Measurements from ENCODE around the gene TMBIM1. TPM values are rescaled to one million over a fixed set of nuclear protein-coding genes. Genes with fewer than 3 reads are reported as not detected.

The TMBIM1 gene
- total and polyA plus RNA-seq, 9 of the 15 experiments (the other 6 are each of a cell fraction or from before 2014, with no cell fraction given): 14.2 to 105 (median 47.0) TPM

- TF ChIP-seq, protein P1, sequence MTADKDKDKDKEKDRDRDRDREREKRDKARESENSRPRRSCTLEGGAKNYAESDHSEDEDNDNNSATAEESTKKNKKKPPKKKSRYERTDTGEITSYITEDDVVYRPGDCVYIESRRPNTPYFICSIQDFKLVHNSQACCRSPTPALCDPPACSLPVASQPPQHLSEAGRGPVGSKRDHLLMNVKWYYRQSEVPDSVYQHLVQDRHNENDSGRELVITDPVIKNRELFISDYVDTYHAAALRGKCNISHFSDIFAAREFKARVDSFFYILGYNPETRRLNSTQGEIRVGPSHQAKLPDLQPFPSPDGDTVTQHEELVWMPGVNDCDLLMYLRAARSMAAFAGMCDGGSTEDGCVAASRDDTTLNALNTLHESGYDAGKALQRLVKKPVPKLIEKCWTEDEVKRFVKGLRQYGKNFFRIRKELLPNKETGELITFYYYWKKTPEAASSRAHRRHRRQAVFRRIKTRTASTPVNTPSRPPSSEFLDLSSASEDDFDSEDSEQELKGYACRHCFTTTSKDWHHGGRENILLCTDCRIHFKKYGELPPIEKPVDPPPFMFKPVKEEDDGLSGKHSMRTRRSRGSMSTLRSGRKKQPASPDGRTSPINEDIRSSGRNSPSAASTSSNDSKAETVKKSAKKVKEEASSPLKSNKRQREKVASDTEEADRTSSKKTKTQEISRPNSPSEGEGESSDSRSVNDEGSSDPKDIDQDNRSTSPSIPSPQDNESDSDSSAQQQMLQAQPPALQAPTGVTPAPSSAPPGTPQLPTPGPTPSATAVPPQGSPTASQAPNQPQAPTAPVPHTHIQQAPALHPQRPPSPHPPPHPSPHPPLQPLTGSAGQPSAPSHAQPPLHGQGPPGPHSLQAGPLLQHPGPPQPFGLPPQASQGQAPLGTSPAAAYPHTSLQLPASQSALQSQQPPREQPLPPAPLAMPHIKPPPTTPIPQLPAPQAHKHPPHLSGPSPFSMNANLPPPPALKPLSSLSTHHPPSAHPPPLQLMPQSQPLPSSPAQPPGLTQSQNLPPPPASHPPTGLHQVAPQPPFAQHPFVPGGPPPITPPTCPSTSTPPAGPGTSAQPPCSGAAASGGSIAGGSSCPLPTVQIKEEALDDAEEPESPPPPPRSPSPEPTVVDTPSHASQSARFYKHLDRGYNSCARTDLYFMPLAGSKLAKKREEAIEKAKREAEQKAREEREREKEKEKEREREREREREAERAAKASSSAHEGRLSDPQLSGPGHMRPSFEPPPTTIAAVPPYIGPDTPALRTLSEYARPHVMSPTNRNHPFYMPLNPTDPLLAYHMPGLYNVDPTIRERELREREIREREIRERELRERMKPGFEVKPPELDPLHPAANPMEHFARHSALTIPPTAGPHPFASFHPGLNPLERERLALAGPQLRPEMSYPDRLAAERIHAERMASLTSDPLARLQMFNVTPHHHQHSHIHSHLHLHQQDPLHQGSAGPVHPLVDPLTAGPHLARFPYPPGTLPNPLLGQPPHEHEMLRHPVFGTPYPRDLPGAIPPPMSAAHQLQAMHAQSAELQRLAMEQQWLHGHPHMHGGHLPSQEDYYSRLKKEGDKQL (CRISPR knock-in tag; IDR thresholded peaks at IDR 0.05; ENCODE audit: borderline replicate concordance): no peak
- TF ChIP-seq U2AF1 (optimal IDR thresholded peaks at IDR 0.05; ENCODE audit: low read depth, low read length): no peak
- TF ChIP-seq, protein P2, sequence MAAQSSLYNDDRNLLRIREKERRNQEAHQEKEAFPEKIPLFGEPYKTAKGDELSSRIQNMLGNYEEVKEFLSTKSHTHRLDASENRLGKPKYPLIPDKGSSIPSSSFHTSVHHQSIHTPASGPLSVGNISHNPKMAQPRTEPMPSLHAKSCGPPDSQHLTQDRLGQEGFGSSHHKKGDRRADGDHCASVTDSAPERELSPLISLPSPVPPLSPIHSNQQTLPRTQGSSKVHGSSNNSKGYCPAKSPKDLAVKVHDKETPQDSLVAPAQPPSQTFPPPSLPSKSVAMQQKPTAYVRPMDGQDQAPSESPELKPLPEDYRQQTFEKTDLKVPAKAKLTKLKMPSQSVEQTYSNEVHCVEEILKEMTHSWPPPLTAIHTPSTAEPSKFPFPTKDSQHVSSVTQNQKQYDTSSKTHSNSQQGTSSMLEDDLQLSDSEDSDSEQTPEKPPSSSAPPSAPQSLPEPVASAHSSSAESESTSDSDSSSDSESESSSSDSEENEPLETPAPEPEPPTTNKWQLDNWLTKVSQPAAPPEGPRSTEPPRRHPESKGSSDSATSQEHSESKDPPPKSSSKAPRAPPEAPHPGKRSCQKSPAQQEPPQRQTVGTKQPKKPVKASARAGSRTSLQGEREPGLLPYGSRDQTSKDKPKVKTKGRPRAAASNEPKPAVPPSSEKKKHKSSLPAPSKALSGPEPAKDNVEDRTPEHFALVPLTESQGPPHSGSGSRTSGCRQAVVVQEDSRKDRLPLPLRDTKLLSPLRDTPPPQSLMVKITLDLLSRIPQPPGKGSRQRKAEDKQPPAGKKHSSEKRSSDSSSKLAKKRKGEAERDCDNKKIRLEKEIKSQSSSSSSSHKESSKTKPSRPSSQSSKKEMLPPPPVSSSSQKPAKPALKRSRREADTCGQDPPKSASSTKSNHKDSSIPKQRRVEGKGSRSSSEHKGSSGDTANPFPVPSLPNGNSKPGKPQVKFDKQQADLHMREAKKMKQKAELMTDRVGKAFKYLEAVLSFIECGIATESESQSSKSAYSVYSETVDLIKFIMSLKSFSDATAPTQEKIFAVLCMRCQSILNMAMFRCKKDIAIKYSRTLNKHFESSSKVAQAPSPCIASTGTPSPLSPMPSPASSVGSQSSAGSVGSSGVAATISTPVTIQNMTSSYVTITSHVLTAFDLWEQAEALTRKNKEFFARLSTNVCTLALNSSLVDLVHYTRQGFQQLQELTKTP (IDR thresholded peaks at IDR 0.05; ENCODE audit: low read depth in 1 of 2, partially characterized antibody in 2 of 2): peak in 1 of 2 experiments; percentile 98
- no peak for TF ChIP-seq ZNF174 (CRISPR knock-in tag; IDR thresholded peaks at IDR 0.05)
- no peak for TF ChIP-seq ARID2 (IDR thresholded peaks at IDR 0.05)
- TF ChIP-seq MYBL2 (IDR thresholded peaks at IDR 0.05; ENCODE audit: low read depth): no peak
- TF ChIP-seq MYBL2 (CRISPR knock-in tag; IDR thresholded peaks at IDR 0.05; ENCODE audit: borderline replicate concordance): no peak
- TF ChIP-seq CHCHD3 (CRISPR knock-in tag; IDR thresholded peaks at IDR 0.05): no peak
- TF ChIP-seq MAZ (CRISPR knock-in tag; conservative IDR thresholded peaks at IDR 0.05 in 1 of 2, IDR thresholded peaks at IDR 0.05 in 1 of 2): peak in 1 of 2 experiments; percentile 83; a peak in 2 of 4 replicates
- no peak for TF ChIP-seq OTX1 (CRISPR knock-in tag; IDR thresholded peaks at IDR 0.05)
- TF ChIP-seq POLR2AphosphoS2 (IDR thresholded peaks at IDR 0.05; ENCODE audit: low read length): no peak
- TF ChIP-seq HEY1 (CRISPR knock-in tag; IDR thresholded peaks at IDR 0.05; ENCODE audit: borderline replicate concordance): no peak
- no peak for TF ChIP-seq ZBTB43 (CRISPR knock-in tag; IDR thresholded peaks at IDR 0.05)
- no peak for TF ChIP-seq KDM2B (CRISPR knock-in tag; IDR thresholded peaks at IDR 0.05)
Measured at GRCh38 chr2:218269900-218270720, 22.2 kb downstream of the TMBIM1 start, which contains the start of the genes AAMP and PNKD (continued).
